Amniotic stem cell (primary cell): ENCODE results near the gene NRP1.

ENCODE experiments used
- DNase-seq: peaks from one replicate; lab custom pipeline; 2025; lab: John Stamatoyannopoulos, UW

The NRP1 gene

GRCh38 chr10:33183655-33184054 lies 150.8 kb downstream of the NRP1 start:
- DNase-seq, result no peak

GRCh38 chr10:33180921-33181320 lies 153.5 kb downstream of the NRP1 start:
- DNase-seq, result no peak

- DNase-seq, result no peak
Measured at GRCh38 chr10:33180390-33180789, 154.1 kb downstream of the NRP1 start.

GRCh38 chr10:33179067-33179466 lies 155.4 kb downstream of the NRP1 start:
- no peak for DNase-seq

- DNase-seq, result no peak
Measured at GRCh38 chr10:33178026-33178755, 156.3 kb downstream of the NRP1 start.

GRCh38 chr10:33176688-33177087 lies 157.8 kb downstream of the NRP1 start:
- no peak for DNase-seq

- no peak for DNase-seq
Measured at GRCh38 chr10:33174674-33175434, 159.6 kb downstream of the NRP1 start.

- no peak for DNase-seq
Measured at GRCh38 chr10:33165911-33166310, 168.6 kb downstream of the NRP1 start.

- DNase-seq, result no peak
Measured at GRCh38 chr10:33164060-33164709, 170.3 kb downstream of the NRP1 start.

- no peak for DNase-seq
Measured at GRCh38 chr10:33162248-33162575, 172.3 kb downstream of the NRP1 start.

- no peak for DNase-seq
Measured at GRCh38 chr10:33161550-33162247, 172.8 kb downstream of the NRP1 start.

- DNase-seq, result no peak
Measured at GRCh38 chr10:33160151-33160550, 174.3 kb downstream of the NRP1 start.

- DNase-seq, result no peak
Measured at GRCh38 chr10:33157103-33157502, 177.4 kb downstream of the NRP1 start.

GRCh38 chr10:33155720-33156638 lies 178.5 kb downstream of the NRP1 start:
- peak; percentile 20 for DNase-seq

GRCh38 chr10:33154590-33154989 lies 179.9 kb downstream of the NRP1 start:
- no peak for DNase-seq

GRCh38 chr10:33153968-33154327 lies 180.5 kb downstream of the NRP1 start:
- DNase-seq, result no peak

- no peak for DNase-seq
Measured at GRCh38 chr10:33153251-33153967, 181.1 kb downstream of the NRP1 start.

- no peak for DNase-seq
Measured at GRCh38 chr10:33152750-33153149, 181.7 kb downstream of the NRP1 start.

- DNase-seq, result no peak
Measured at GRCh38 chr10:33152146-33152545, 182.3 kb downstream of the NRP1 start.

GRCh38 chr10:33151344-33151864 lies 183.1 kb downstream of the NRP1 start:
- no peak for DNase-seq

- no peak for DNase-seq
Measured at GRCh38 chr10:33150889-33151288, 183.6 kb downstream of the NRP1 start.
